Astrocyte (in vitro differentiated cells and primary cell): ENCODE measurements around the gene LCLAT1. TPM values are rescaled to one million over a fixed set of nuclear protein-coding genes. Genes with fewer than 3 reads are reported as not detected.

Source experiments
- DNase-seq: peaks from one replicate; pipeline ENCODE4 v3.0.0-alpha.2; 2010; ENCODE audit warnings: low read depth
- FAIRE-seq: peaks from 2 replicates; lab custom pipeline; 2011; peaks lifted over from hg19 to GRCh38; lab: Jason Lieb, UNC
- H2AFZ ChIP-seq: 2 replicates; pipeline ENCODE4 v1.6.0; 2012; ENCODE audit warnings: low read depth, low read length, inconsistent platforms
- H3K27ac ChIP-seq: 2 replicates; pipeline ENCODE4 v1.5.1; 2011; ENCODE audit warnings: low read depth, low read length, inconsistent platforms
- H3K27me3 ChIP-seq: 2 replicates; pipeline ENCODE4 v1.6.0; 2011; ENCODE audit warnings: low read length, inconsistent platforms; ENCODE audit not compliant: insufficient read depth
- H3K36me3 ChIP-seq: 2 replicates; pipeline ENCODE4 v1.5.1; 2011; ENCODE audit warnings: low read length, inconsistent platforms; ENCODE audit not compliant: insufficient read depth
- H3K4me1 ChIP-seq: 2 replicates; pipeline ENCODE4 v1.5.1; 2011; ENCODE audit warnings: low read length, inconsistent platforms; ENCODE audit not compliant: insufficient read depth
- H3K4me2 ChIP-seq: 2 replicates; pipeline ENCODE4 v1.6.0; 2012; ENCODE audit warnings: low read length, inconsistent platforms
- H3K4me3 ChIP-seq: 2 replicates; pipeline ENCODE4 v1.5.1; 2011; ENCODE audit warnings: low read depth, mild to moderate bottlenecking, low read length, inconsistent platforms; ENCODE audit not compliant: insufficient read depth
- H3K79me2 ChIP-seq: 2 replicates; pipeline ENCODE4 v1.6.0; 2012; ENCODE audit warnings: mild to moderate bottlenecking, low read length, inconsistent platforms; ENCODE audit not compliant: insufficient read depth
- H3K9ac ChIP-seq: 2 replicates; pipeline ENCODE4 v1.6.0; 2012; ENCODE audit warnings: mild to moderate bottlenecking, low read length, inconsistent platforms
- H3K9me3 ChIP-seq: 2 replicates; pipeline ENCODE4 v1.5.1; 2012; ENCODE audit warnings: low read depth, mild to moderate bottlenecking, low read length, inconsistent platforms; ENCODE audit not compliant: insufficient read depth
- H4K20me1 ChIP-seq: 2 replicates; pipeline ENCODE4 v1.6.0; 2012; ENCODE audit warnings: low read length, inconsistent platforms; ENCODE audit not compliant: insufficient read depth
- H3K27ac Mint-ChIP-seq: one replicate; pipeline ENCODE4 v1.8.0; 2021; ENCODE audit warnings: mild to moderate bottlenecking, mixed read lengths; ENCODE audit not compliant: unreplicated experiment
- H3K27me3 Mint-ChIP-seq: one replicate; pipeline ENCODE4 v1.8.0; 2021; ENCODE audit warnings: low read depth, mixed read lengths; ENCODE audit not compliant: unreplicated experiment
- H3K36me3 Mint-ChIP-seq: one replicate; pipeline ENCODE4 v1.8.0; 2021; ENCODE audit warnings: low read depth, mixed read lengths; ENCODE audit not compliant: unreplicated experiment
- H3K4me1 Mint-ChIP-seq: one replicate; pipeline ENCODE4 v1.8.0; 2021; ENCODE audit warnings: low read depth, mixed read lengths; ENCODE audit not compliant: unreplicated experiment
- H3K4me3 Mint-ChIP-seq: one replicate; pipeline ENCODE4 v1.8.0; 2021; ENCODE audit warnings: mild to moderate bottlenecking, moderate library complexity, mixed read lengths; ENCODE audit not compliant: unreplicated experiment
- H3K9me3 Mint-ChIP-seq: one replicate; pipeline ENCODE4 v1.8.0; 2021; ENCODE audit warnings: mild to moderate bottlenecking, mixed read lengths; ENCODE audit not compliant: unreplicated experiment
- EZH2 ChIP-seq: IDR thresholded peaks from 2 replicates; pipeline ENCODE4 v1.6.1; 2012; ENCODE audit warnings: mild to moderate bottlenecking, low read length, inconsistent platforms; ENCODE audit not compliant: insufficient read depth
- total RNA-seq: library from RNA; stranded (reverse); gene quantifications from 2 replicates; pipeline ENCODE4 v1.2.1, GENCODE V29; 2021
- TF ChIP-seq, protein P1 (sequence below): IDR thresholded peaks from 2 replicates; pipeline ENCODE4 v1.5.1; 2011; ENCODE audit warnings: low read depth, mild to moderate bottlenecking, inconsistent platforms, low read length, moderate library complexity; ENCODE audit not compliant: insufficient read depth

The LCLAT1 gene
- total RNA-seq, 1 donor from 2014 or later, result 17.5 TPM

DNA sequence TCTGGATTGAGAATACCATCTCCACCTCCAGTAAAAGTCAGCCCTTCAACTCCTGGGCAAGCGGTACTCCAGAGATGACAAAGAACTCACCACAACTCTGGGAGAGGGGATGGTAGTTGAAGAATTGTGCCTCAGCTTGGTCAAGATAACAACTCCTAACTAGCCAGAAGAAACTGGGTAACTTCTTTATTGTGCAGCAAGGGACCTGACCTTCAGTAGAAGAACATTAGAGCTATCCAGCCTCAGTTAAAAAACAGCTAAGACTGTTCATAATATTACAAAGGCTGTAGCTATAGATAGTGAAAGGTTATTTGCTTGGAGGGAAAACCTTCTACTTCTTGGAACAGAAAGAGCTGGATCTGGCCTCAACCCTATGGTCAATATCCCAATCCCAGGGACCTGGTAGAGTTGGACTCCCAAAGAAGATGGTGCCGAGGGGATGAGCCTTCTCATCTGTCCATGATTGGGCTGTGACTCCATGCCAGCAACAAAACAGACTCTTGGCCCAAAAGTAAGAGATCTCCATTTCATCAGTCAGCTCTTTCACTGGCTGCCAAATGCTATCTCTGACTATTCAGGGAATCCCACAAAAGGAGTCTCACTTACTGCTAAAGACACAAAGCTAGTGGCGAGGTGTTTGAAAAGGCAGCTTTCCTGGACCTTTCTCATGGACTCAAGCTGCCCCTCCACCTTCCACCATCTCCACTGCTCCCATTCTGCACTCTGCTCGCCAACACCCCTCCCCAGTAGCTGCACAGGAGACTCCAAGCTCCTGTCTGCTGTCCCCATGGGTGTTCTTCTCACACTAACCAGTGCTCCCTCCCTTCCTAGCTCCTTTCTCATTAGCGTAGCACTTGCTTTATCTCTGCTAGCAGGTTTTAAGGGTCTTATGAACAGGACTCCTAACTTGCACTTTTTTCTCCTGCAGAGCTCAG, 214.4 kb downstream of the LCLAT1 start:
- no peak for TF ChIP-seq EZH2
- TF ChIP-seq, protein P1, sequence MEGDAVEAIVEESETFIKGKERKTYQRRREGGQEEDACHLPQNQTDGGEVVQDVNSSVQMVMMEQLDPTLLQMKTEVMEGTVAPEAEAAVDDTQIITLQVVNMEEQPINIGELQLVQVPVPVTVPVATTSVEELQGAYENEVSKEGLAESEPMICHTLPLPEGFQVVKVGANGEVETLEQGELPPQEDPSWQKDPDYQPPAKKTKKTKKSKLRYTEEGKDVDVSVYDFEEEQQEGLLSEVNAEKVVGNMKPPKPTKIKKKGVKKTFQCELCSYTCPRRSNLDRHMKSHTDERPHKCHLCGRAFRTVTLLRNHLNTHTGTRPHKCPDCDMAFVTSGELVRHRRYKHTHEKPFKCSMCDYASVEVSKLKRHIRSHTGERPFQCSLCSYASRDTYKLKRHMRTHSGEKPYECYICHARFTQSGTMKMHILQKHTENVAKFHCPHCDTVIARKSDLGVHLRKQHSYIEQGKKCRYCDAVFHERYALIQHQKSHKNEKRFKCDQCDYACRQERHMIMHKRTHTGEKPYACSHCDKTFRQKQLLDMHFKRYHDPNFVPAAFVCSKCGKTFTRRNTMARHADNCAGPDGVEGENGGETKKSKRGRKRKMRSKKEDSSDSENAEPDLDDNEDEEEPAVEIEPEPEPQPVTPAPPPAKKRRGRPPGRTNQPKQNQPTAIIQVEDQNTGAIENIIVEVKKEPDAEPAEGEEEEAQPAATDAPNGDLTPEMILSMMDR, result no peak
- peaks cover 6% of the 10 kb centered on the region for H3K9me3 Mint-ChIP-seq
- H3K36me3 Mint-ChIP-seq, result peaks cover 2% of the 10 kb centered on the region
- FAIRE-seq (no peak), DNase-seq (peak; percentile 44)
- Histone ChIP-seq H3K9me3 (no peaks in the 10 kb centered on the region), H3K9ac (no peak overlapping the region), H4K20me1 (no peaks in the 10 kb centered on the region), H2AFZ (no peak overlapping the region), H3K79me2 (no peaks in the 10 kb centered on the region), H3K4me2 (no peak overlapping the region), H3K4me3 (no peak overlapping the region), H3K27me3 (no peaks in the 10 kb centered on the region), H3K27ac (no peak overlapping the region), H3K4me1 (peaks cover 40% of the 10 kb centered on the region), H3K36me3 (no peaks in the 10 kb centered on the region)
- H3K27ac Mint-ChIP-seq, result no peak overlapping the region
- peaks cover 18% of the 10 kb centered on the region for H3K4me1 Mint-ChIP-seq
- H3K4me3 Mint-ChIP-seq, result no peak overlapping the region
- H3K27me3 Mint-ChIP-seq, result no peaks in the 10 kb centered on the region

GRCh38 chr2:30662268-30663131, 215.5 kb downstream of the LCLAT1 start:
- Histone ChIP-seq H3K27me3 (no peaks in the 10 kb centered on the region), H3K4me2 (peak overlapping the region; percentile 0), H3K79me2 (no peaks in the 10 kb centered on the region), H4K20me1 (no peaks in the 10 kb centered on the region), H3K4me3 (no peak overlapping the region), H3K4me1 (peaks cover 45% of the 10 kb centered on the region), H3K36me3 (no peaks in the 10 kb centered on the region), H2AFZ (peak overlapping the region; percentile 11), H3K9me3 (no peaks in the 10 kb centered on the region), H3K27ac (peak overlapping the region; percentile 5), H3K9ac (peak overlapping the region; percentile 1)
- no peak overlapping the region for H3K27ac Mint-ChIP-seq
- DNase-seq (peak; percentile 77), FAIRE-seq (no peak)
- peaks cover 2% of the 10 kb centered on the region for H3K36me3 Mint-ChIP-seq
- peaks cover 6% of the 10 kb centered on the region for H3K9me3 Mint-ChIP-seq
- H3K27me3 Mint-ChIP-seq, result no peaks in the 10 kb centered on the region
- no peak overlapping the region for H3K4me3 Mint-ChIP-seq
- H3K4me1 Mint-ChIP-seq, result peaks cover 17% of the 10 kb centered on the region
- no peak for TF ChIP-seq EZH2
- TF ChIP-seq, protein P1, result no peak
